Brain pericyte (primary cell): ENCODE data around the gene FBXL22.

Experiments
- DNase-seq: peaks from one replicate; pipeline ENCODE4 v3.0.0-alpha.2; 2012; ENCODE audit warnings: low read depth, low spot score

The FBXL22 gene, protein sequence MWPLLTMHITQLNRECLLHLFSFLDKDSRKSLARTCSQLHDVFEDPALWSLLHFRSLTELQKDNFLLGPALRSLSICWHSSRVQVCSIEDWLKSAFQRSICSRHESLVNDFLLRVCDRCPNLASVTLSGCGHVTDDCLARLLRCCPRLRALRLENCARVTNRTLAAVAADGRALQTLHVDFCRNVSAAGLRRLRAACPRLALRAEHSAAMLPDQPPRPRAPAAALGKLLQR

DNA sequence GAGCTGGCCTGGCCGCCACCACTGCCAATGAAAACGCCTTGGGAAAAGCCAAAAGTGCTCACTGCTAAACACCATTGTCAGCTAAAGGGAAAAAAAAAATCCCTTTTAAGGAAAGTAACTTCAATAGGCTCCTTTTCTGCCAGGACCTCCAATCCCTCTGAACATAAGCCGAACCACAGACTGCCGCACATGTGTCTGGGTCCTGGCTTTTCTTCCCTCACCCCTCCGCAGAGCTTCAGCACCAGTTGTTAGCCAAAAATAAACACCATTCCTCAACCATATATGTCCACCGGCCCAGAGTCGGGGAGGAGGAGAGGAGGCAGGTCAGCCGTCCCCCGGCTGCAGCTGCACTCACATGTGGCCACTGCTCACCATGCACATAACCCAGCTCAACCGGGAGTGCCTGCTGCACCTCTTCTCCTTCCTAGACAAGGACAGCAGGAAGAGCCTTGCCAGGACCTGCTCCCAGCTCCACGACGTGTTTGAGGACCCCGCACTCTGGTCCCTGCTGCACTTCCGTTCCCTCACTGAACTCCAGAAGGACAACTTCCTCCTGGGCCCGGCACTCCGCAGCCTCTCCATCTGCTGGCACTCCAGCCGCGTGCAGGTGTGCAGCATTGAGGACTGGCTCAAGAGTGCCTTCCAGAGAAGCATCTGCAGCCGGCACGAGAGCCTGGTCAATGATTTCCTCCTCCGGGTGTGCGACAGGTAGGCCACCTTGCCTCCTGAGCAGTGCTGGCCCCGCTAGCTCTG lies at the start of gene FBXL22:
Gene FBXL22 (plus strand): TSS at position 350 of the 753 bp plus-strand sequence. CDS start 6 bp downstream, at position 356.
- no peak for DNase-seq

DNA sequence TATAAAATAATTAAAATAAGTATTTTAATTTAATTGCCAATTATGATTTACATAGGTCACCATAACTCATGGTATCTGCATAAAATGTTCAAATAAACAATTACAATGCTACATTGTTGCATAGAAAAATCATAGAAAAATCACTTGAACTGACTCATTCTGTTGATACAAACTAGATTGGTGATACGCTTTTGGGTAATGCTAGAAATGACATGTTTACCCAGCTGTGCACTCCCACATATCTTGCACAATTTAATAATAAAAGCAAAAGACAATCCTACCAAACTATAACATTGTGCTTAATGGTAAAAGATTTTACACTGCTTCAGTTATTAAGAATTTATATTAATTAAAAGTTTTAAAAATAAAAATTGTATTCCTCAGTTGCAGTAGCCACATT lies 45.8 kb upstream of the FBXL22 start:
- DNase-seq = peak; percentile 41

DNA sequence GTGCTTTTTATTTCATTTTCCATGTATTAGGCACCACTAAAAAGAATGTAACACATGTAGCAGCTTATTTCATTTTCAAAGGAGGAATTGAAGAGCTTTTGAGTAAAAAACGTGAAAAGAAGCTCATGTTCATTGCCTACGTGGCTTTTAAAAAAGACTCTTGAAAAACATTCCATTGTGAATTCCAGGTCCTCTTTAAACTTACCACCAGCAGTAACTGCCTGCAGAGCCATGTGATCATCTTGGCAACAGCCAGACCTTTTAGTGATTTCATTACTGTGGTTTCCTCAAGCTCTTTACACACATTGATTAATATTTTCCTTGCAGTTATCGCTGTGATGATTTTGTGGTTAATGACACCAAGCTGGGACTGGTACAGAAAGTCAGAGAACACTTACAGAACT lies 43.8 kb upstream of the FBXL22 start:
- DNase-seq = peak; percentile 47

DNA sequence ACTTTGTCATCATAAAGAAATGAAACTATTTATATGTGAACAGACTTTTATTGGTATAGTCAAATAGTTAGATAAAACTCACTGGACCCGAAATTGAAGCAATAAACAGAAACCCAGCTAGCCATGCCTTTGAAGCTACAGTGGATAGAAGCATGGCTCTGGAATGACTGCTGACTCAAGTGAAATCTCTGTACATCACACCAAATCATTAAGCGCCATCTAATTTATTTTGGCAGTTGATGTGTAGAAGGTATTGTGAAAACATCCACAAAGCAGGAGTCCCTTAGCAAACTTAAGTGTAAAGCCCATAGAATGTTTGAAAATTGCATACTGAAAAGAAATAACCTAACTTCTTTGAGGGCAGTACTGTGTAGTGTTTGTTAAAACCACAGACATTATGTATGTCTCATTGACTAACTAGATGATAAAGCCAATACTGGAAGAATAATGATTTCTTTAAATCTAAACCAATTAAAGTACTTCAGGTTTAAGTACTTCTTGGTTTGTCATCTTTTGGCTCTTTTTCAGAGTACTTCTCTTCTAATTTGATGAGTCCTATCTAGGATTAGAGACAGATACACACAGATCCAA lies 42.8 kb upstream of the FBXL22 start:
- no peak for DNase-seq

DNA sequence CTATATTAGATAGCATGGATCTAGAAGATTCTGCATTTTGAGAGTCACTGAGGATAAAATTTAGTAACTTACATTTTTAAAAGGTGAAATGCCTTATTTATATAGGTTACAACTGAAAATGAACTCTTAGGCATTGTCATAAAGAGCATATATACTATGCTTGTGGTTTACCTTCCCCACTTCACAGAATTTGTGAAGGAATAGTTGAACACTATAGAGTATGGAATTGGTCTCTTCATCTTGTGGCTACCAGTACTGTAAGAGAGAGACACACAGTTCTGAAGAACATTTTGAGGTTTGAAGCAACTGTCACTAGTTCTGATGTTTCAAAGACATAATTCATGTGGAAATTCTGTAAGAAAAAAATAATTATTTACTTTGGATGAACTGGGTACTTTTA lies 41.7 kb upstream of the FBXL22 start:
- no peak for DNase-seq

DNA sequence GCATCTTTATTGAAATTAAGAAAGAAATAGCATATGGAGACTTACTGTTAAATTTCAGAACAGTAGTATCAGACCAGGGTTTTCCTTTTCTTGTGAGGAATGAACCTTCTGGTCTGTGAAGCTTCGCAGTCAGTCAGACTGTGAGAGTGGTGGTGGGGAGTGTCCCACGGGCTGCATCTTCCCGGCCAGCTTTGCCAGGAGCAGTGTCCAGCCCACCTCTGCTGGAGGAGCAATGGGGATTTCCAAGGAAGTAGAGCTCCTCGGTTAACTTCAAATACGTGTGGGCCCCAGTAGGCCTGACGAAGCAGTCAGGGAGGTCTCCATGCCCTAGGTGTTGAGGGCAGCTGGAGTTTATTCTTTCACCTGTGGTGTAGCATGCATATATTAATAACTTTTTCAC lies 40.9 kb upstream of the FBXL22 start:
- no peak for DNase-seq

DNA sequence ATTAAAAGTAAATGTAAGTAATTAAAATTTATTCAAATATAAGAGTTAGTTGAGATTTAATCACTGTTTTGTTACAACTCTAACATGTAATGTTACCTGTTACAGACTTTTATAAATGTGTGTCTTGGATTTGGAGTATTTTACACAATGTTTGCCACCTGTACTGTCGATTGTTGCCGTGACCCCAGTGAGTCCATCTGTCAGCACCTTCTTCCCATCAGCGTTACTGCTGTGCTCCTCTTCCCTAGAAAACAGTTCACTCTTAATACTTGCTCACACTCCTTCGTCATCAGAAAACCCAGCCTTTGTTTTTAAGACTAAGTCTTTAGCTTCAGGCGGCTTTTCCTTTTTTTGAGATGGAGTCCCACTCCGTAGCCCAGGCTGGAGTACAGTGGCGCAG lies 40.5 kb upstream of the FBXL22 start:
- no peak for DNase-seq

DNA sequence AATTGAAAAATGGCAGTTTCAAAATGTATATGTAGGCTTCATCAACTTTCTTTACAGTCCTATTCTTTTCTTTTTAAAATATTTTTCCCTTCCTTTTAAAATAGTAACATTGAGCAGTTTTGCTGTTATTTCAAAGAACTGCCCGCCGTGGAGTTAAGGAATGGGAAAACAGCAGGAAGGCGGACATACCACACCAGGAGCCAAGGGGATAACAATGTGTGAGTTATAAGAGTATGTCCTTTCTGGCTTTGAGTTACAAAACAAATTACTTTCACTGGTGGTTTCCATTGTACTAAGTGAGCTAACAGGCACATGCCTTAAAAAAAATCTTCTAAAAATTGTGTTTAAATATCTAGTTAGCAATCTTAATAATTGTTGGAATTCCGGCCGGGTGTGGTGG lies 37.4 kb upstream of the FBXL22 start:
- DNase-seq = peak; percentile 48

DNA sequence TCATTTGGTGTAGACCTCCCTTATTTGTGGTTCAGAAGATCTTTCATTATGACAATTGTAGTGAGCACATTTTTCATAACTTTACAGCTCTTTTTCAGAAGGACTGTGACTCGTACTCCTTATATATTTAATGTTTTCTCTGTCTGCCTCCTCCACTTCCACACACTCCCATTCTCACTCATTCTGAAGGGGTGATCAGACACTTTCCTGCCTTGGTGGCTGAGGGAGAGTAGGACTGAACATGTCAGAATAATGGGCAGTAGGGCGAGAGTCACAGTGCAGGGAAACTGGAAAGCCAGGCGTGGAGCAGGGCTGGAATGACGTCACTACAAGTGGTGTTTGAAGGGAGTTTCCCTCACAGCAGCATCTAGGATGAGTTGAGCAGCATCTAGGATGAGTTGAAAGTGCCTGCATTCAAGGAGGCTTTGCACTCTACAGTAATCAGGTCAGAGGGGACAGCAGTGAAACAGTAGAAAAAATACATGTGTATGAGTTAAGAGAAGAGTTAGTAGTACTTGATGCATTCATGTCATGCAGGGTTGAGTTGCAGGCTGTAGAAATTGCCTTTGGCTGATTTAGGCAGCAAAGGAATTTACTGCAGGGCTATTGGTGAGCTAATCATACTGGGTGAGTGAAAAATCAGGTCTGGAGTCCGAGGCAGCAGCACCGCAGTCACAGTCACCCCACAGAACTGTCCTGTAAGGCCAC lies 36.3 kb upstream of the FBXL22 start:
- no peak for DNase-seq

DNA sequence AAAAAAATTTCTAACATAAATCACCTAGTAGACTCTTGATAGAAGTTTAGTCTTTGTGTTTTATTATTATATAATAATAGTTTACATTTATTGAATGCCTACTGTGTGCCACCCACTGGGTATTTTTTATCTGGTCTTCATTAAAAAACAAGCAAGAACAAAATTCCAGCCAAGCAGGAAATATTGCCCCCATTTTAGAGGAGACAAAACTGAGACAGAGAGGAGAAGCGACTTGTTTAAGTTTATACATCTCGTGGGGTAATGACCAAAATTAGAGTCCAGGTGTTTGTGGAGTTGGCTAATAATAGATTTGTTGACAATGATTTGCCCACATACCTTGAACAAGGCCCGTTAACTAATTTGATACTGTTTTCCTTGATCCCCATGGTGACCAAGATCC lies 33.1 kb upstream of the FBXL22 start:
- DNase-seq = no peak

DNA sequence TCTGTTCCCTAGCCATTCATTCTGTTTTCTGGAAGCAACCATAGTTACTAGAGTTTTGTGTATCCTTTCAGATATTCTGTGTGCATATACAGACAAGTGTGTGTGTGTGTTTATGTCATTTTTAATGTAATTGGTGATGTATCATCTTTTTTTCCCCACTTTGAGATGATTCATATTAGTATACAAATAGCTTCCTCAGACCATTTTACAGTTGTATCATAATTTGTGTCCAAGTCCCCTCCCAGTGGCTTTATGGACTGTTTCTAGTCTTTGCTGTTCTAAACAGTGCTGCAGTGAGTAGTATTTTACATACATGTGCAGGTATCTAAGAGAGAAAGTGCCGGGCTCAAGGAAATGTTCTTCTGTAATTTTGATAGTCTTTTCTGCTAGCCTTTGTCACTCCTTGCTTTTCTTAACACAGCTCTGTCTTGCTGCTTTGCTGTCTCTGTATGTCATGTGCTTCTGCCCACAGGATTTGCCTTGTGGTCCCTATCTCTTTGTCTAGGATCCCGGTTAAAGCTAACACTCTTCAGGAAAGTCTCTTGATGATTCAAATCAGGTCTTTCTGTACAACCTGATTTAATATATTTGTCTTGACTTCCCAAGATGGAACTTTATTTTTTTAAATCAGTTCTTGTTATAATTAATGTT lies 31.5 kb upstream of the FBXL22 start:
- no peak for DNase-seq

DNA sequence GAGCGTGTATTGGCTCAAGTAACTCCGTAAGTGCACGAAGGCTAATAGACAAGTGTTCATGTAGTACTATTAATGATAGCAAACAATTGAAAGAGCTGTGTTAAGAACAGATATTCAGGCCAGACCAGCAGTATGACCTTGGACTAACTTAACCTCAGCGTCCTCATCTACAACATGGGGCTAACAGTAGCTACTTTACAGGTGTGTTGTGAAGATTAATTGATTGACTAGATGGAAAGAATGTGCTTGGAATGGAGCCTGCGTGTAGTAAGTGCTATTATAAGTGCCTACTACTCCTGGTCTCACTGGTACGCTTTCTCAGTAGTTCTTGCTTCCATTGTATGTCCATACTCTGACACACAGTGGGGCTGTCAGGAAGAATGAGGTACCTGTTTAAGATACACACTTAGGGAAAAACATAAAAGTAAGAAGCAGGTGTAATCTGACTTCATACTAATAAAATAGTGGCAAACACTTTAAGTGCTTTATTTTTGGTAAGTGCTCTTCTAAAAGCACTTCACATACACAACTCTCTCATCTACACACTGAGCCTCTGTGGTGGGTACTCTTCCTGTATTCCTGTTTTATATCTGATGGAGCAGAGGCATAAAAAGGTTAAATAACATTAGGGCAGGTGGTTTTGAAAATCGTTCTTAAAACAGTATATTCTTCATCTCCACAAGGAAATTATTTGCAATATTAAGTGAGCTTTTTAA lies 24.3 kb upstream of the FBXL22 start:
- no peak for DNase-seq

DNA sequence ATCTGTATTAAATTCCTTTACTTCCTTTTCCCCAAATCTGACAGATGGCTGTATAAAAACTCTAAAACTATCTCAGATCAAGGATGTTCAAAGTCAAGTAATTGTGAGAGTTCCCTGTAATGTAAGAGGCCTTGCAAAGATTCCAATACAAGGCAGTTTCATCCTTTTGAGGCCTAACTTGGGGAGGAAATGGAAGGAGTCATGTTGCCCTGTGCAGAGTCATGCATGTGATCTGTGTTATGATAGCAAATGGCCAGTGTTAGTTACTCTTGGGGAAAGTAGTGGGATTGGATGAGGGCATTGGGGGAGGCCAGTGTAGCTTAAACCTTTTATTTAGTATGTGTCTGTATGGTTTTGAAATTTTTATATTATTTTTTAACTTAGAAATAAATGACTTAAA lies 23.7 kb upstream of the FBXL22 start:
- no peak for DNase-seq

DNA sequence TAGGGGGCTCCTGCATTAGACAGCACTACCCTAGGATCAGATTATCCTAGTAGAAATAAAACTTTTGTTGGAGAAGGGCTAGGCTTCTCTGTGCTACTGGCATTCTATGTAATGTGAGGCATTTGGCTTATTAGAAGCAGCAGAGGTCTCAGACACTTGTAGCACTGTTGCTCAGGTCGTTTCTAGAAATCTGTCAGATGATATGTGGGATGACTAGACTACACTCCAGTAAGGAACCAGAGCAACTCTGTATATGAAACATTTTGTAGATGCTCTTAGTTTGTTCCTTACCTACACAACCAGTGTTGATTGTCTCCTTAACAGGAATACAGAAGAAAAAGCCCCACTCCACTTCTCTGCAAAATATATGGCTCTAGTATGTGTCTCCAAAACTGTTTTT lies 21.9 kb upstream of the FBXL22 start:
- DNase-seq = no peak

DNA sequence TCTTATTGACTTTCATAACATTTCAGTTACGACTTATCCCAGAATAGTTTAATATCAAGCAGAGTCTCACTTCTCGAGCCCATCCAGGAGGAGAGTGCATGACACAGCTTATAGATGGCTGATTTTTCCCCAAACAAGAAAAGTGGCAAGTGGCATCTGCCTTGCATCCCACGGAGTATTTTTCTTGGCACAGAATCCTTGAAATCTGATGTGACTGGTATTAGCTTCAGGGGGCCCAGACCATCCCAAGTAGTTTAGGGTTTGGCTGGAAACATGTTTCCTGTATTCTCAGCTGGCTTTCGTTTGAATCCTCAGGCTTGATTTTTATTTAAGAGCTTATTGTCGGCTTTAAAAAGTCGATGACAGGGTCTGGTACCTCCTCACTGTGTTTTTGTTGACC lies 20.7 kb upstream of the FBXL22 start:
- peak; percentile 47 for DNase-seq

DNA sequence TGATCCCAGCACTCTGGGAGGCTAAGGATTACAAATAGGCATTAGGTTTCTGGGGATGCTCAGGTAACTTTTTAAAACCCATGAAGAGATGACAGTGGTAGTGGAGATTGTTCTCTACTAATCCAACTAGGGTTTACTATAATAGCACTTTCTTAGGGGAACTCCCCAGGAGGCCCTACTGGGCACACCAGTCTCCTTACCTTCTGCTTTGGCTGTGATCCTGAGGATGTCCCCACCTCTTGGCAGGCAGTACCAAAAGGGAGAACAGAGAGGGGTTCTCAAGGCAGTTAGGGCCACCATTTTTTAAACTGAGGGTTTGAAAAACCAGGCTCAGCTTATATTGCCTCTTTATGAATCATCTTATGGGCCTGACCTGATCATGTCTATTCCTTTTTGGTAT lies 15.0 kb upstream of the FBXL22 start:
- DNase-seq = no peak

DNA sequence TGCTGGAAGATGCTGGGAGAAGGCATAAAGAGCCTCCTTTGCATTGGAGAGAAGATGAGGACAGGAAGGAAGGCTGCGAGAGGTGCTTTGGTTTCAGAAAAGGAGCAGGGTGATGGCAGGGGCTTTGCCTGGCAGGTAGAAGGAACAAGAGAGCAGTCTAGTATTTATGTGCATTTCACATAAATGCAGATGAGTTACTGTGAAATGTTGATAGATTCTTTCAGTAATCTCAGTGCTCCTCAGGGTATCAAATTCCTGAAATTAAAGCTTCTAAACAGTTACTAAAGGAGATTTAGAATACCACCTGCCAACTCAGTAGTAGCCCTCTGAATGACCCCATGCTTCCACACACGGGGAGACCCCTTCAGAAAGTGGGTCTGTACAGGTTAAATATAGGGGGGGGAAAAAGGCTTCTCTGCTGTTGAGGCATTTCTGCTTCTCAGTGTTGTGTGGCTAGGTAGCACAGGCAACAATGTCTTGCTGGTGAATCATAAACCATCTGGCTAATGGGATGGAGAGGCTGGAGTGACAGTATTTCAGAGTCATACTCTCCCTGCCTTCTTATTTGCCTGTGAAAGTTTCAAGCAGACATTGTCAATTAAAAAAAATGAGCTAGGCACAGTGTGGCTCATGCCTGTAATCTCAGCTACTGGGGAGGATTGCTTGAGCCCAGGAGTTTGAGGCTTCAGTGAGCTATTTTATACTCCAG lies 14.3 kb upstream of the FBXL22 start:
- no peak for DNase-seq

DNA sequence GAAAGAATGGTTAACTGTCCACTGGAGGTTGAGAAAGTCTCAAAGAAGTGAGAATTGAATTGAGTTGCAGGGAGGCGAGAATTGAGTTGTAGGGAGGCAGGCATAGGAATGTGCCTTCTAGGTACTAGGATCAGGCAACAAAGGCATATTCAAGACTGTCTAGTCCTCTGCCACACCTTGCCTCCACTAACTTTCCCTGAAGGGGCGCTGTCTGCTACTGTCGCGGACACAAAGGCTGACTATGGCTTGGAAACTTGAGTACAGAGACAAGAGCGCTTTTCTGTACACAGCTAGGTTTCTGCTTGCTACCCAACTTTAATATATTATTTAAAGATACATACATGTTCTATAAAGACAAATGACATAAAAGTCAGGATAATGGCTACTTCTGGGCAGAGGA lies 10.4 kb upstream of the FBXL22 start:
- DNase-seq = no peak

DNA sequence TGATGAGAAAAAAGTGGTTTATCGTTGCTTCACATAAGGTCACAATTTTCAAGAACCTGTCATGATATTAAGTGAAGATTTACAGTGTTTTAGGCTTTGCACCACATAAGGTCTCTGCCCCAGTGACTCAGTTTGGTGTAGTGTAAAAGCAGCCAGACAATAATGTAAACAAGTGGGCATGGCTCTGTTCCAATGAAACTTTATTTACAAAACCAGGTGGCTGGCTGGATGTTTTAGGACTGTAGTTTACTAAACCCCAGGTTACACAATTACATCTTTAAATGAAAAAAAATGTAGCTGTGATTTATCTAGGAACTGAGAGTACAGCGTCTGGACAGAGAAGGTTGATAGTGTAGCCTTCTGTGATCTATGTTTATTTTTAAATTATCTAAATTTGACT lies 9.7 kb upstream of the FBXL22 start:
- DNase-seq = no peak

DNA sequence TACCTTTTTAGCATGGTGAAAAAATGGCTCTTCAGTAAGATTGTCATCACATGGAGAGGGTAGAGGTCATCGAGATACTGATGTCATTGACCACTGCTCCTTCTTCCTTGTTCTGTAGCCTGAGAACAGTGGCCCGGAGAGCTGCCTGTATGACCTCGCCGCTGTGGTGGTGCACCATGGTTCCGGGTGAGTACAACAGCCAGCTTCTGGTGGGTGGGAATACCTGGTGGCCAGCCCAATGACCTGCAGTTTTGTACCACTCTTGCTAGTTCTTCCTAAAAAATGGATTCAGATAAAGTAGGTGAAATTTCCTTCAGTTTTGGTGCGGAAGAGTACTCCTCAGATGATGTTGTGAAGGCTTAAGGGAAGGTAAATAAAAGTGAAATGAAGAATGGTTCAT lies 8.4 kb upstream of the FBXL22 start:
- no peak for DNase-seq
